SK-N-SH (cell line): ENCODE measurements around the gene CREG1. TPM values are rescaled to one million over a fixed set of nuclear protein-coding genes. Genes with fewer than 3 reads are reported as not detected.

Source experiments
- CTCF ChIA-PET: fragments of 300-600, 350-600 bp; formaldehyde crosslinking; extraction: SDS; loops from one replicate; lab custom pipeline; 2021; lab: Yijun Ruan, JAX
- POLR2A ChIA-PET: fragments of 350-600 bp; sonication (Branson Sonifier 250); formaldehyde crosslinking; extraction: SDS; loops from one replicate; lab custom pipeline; 2020; ENCODE audit warnings: antibody characterized with exemption, inconsistent platforms; lab: Yijun Ruan, JAX
- DNase-seq: peaks from one replicate; pipeline ENCODE4 v3.0.0; 2012
- H2AFZ ChIP-seq: fragments of 200-600 bp; sonication (generic); 2 replicates; pipeline ENCODE4 v1.8.1; 2016; ENCODE audit warnings: antibody characterized with exemption, mild to moderate bottlenecking, low read depth
- H3F3A ChIP-seq: fragments of 200-600 bp; sonication (generic); replicated peaks from 2 replicates; pipeline ENCODE3; 2016; ENCODE audit warnings: antibody characterized with exemption, mild to moderate bottlenecking; ENCODE audit not compliant: insufficient read depth
- H3K27ac ChIP-seq, 2 experiments: fragments of 200-500 bp in 1 of 2; fragments of 200-600 bp in 1 of 2; sonication (Bioruptor generic) in 1 of 2; sonication (generic), shearing (Covaris generic) in 1 of 2; 2 replicates each; pipeline versions ENCODE4 v1.5.1 to v1.6.1; 2014 to 2016; ENCODE audit warnings: low read depth in 2 of 2, inconsistent platforms in 1 of 2, low read length in 1 of 2, mild to moderate bottlenecking in 1 of 2, mixed read lengths in 1 of 2
- H3K27me3 ChIP-seq: fragments of 200-600 bp; sonication (generic), shearing (Covaris generic); 2 replicates; pipeline ENCODE4 v1.6.1; 2016; ENCODE audit warnings: mixed run types; ENCODE audit not compliant: insufficient read depth
- H3K36me3 ChIP-seq, 2 experiments: fragments of 200-500 bp in 1 of 2; fragments of 200-600 bp in 1 of 2; sonication (Bioruptor generic) in 1 of 2; sonication (generic) in 1 of 2; replicated peaks in 1 of 2; 2 replicates each; pipeline versions ENCODE3 to v1.5.1; 2014 to 2016; ENCODE audit warnings: low read length in 1 of 2, mild to moderate bottlenecking in 1 of 2; ENCODE audit not compliant: insufficient read depth in 2 of 2, control insufficient read depth in 1 of 2
- H3K4me1 ChIP-seq, 2 experiments: fragments of 200-500 bp in 1 of 2; fragments of 200-600 bp in 1 of 2; sonication (Bioruptor generic) in 1 of 2; sonication (generic), shearing (Covaris generic) in 1 of 2; 2 replicates each; pipeline versions ENCODE4 v1.5.1 to v1.6.1; 2014 to 2016; ENCODE audit warnings: low read depth in 1 of 2, low read length in 1 of 2, mixed run types in 1 of 2; ENCODE audit not compliant: insufficient read depth in 2 of 2, control insufficient read depth in 1 of 2
- H3K4me2 ChIP-seq: fragments of 200-600 bp; sonication (generic), shearing (Covaris generic); 2 replicates; pipeline ENCODE4 v1.6.1; 2017; ENCODE audit warnings: mixed run types
- H3K4me3 ChIP-seq, 2 experiments: fragments of 200-500 bp in 1 of 2; fragments of 200-600 bp in 1 of 2; sonication (Bioruptor generic) in 1 of 2; sonication (generic), shearing (Covaris generic) in 1 of 2; 2 replicates each; pipeline versions ENCODE4 v1.5.1 to v1.8.1; 2014 to 2016; ENCODE audit warnings: low read depth in 2 of 2, inconsistent platforms in 1 of 2, low read length in 1 of 2, mild to moderate bottlenecking in 1 of 2, mixed read lengths in 1 of 2, moderate library complexity in 1 of 2
- H3K79me2 ChIP-seq: fragments of 200-600 bp; sonication (generic); 2 replicates; pipeline ENCODE4 v1.8.1; 2017; ENCODE audit warnings: mild to moderate bottlenecking; ENCODE audit not compliant: insufficient read depth
- H3K9ac ChIP-seq: fragments of 200-600 bp; sonication (generic); 2 replicates; pipeline ENCODE4 v1.6.1; 2017; ENCODE audit warnings: mixed run types
- H3K9me2 ChIP-seq: fragments of 200-600 bp; sonication (generic); 2 replicates; pipeline ENCODE4 v1.6.1; 2017; ENCODE audit warnings: mixed run types
- H3K9me3 ChIP-seq: fragments of 200-600 bp; sonication (generic); 2 replicates; pipeline ENCODE4 v1.6.1; 2017; ENCODE audit warnings: mixed run types, mild to moderate bottlenecking, moderate library complexity
- H4K20me1 ChIP-seq: fragments of 200-600 bp; sonication (generic); 2 replicates; pipeline ENCODE4 v1.6.1; 2017; ENCODE audit warnings: mild to moderate bottlenecking, mixed run types; ENCODE audit not compliant: insufficient read depth
- ELF1 ChIP-seq: IDR thresholded peaks from 2 replicates; pipeline ENCODE4 v1.4.0; 2012
- EP300 ChIP-seq, 2 experiments: IDR thresholded peaks; 2 replicates each; pipeline versions ENCODE4 v1.4.0 to v1.6.1; 2012; ENCODE audit warnings: borderline replicate concordance in 1 of 2, low read depth in 1 of 2, low read length in 1 of 2
- FOSL2 ChIP-seq: IDR thresholded peaks from 2 replicates; pipeline ENCODE4 v1.4.0; 2012; ENCODE audit warnings: low read depth, mild to moderate bottlenecking, moderate library complexity, borderline replicate concordance
- FOXM1 ChIP-seq: IDR thresholded peaks from 2 replicates; pipeline ENCODE4 v1.4.0; 2012; ENCODE audit warnings: low read depth, mild to moderate bottlenecking
- GABPA ChIP-seq: IDR thresholded peaks from 2 replicates; pipeline ENCODE4 v1.4.0; 2012; ENCODE audit warnings: low read depth, mild to moderate bottlenecking
- GATA2 ChIP-seq: sonication (generic); formaldehyde crosslinking; IDR thresholded peaks from 2 replicates; pipeline ENCODE4 v1.5.0; 2020; ENCODE audit warnings: mild to moderate bottlenecking, missing genetic modification reagents
- IRF3 ChIP-seq: fragments of 150-350 bp; IDR thresholded peaks from 2 replicates; pipeline ENCODE4 v1.6.1; 2016; ENCODE audit warnings: mild to moderate bottlenecking, low read depth, low read length
- JUND ChIP-seq: IDR thresholded peaks from 2 replicates; pipeline ENCODE4 v1.4.0; 2012
- MAX ChIP-seq: IDR thresholded peaks from 2 replicates; pipeline ENCODE4 v1.4.0; 2012; ENCODE audit warnings: low read depth
- MEF2A ChIP-seq: IDR thresholded peaks from 2 replicates; pipeline ENCODE4 v1.4.0; 2012; ENCODE audit warnings: low read depth, borderline replicate concordance
- MXI1 ChIP-seq: IDR thresholded peaks from 2 replicates; pipeline ENCODE4 v1.6.1; 2012; ENCODE audit warnings: mild to moderate bottlenecking, low read depth, low read length, improper control_type of control experiment
- NRF1 ChIP-seq: IDR thresholded peaks from 2 replicates; pipeline ENCODE4 v1.6.1; 2012; ENCODE audit warnings: low read depth, mild to moderate bottlenecking, low read length
- PBX3 ChIP-seq: IDR thresholded peaks from 2 replicates; pipeline ENCODE4; 2012
- POLR2AphosphoS5 ChIP-seq: IDR thresholded peaks from 2 replicates; pipeline ENCODE4 v1.6.1; 2012; ENCODE audit warnings: low read depth, low read length
- RAD21 ChIP-seq: IDR thresholded peaks from 2 replicates; pipeline ENCODE4 v1.6.1; 2012; ENCODE audit warnings: mild to moderate bottlenecking, low read length
- RFX5 ChIP-seq: IDR thresholded peaks from 2 replicates; pipeline ENCODE4 v1.6.1; 2012; ENCODE audit warnings: mild to moderate bottlenecking, improper control_type of control experiment, low read length
- RXRA ChIP-seq: IDR thresholded peaks from 2 replicates; pipeline ENCODE4 v1.4.0; 2012; ENCODE audit warnings: low read depth, mild to moderate bottlenecking, borderline replicate concordance
- SIN3A ChIP-seq: IDR thresholded peaks from 2 replicates; pipeline ENCODE4 v1.6.1; 2012; ENCODE audit warnings: low read depth, mild to moderate bottlenecking, low read length, moderate library complexity, borderline replicate concordance
- SMC3 ChIP-seq: IDR thresholded peaks from 2 replicates; pipeline ENCODE4 v1.6.1; 2012; ENCODE audit warnings: low read depth, low read length, improper control_type of control experiment
- TAF1 ChIP-seq: IDR thresholded peaks from 2 replicates; pipeline ENCODE4 v1.6.1; 2012; ENCODE audit warnings: low read depth, mild to moderate bottlenecking, low read length, moderate library complexity, borderline replicate concordance
- TCF12 ChIP-seq: IDR thresholded peaks from 2 replicates; pipeline ENCODE4 v1.4.0; 2012
- TEAD4 ChIP-seq: IDR thresholded peaks from 2 replicates; pipeline ENCODE4 v1.4.0; 2012; ENCODE audit warnings: mild to moderate bottlenecking, borderline replicate concordance; ENCODE audit not compliant: insufficient read depth
- ZBTB33 ChIP-seq: IDR thresholded peaks from 2 replicates; pipeline ENCODE4 v1.4.0; 2012; ENCODE audit warnings: low read depth, borderline replicate concordance
- WGBS: methylation state at CpG from one replicate; pipeline ENCODE4 v1.1.6; 2017; ENCODE audit warnings: low lambda C conversion rate; 5-methylcytosine and 5-hydroxymethylcytosine counted together
- polyA plus RNA-seq, 3 experiments: library from polyadenylated mRNA; depleted of rRNA; stranded (reverse); fragments of >200 nt; gene quantifications; 2 replicates each; pipeline ENCODE4 v1.2.3, GENCODE V29; 2012
- TF ChIP-seq, protein P1 (sequence below): IDR thresholded peaks from 2 replicates; pipeline ENCODE4 v1.4.0; 2012; ENCODE audit warnings: low read depth, borderline replicate concordance
- TF ChIP-seq, protein P2 (sequence below): fragments of 200-600 bp; sonication (generic); IDR thresholded peaks from 2 replicates; pipeline ENCODE4 v1.6.1; 2017; ENCODE audit warnings: antibody characterized with exemption, mild to moderate bottlenecking, moderate library complexity
- TF ChIP-seq, protein P3 (sequence below): fragments of 150-350 bp; IDR thresholded peaks from 2 replicates; pipeline ENCODE4 v1.6.1; 2017; ENCODE audit warnings: antibody characterized with exemption, low read length, low read depth, borderline replicate concordance

Gene CREG1
- polyA plus RNA-seq, 1 of the 3 experiments (the other 2 are of a cell fraction): 26.1 TPM

DNA sequence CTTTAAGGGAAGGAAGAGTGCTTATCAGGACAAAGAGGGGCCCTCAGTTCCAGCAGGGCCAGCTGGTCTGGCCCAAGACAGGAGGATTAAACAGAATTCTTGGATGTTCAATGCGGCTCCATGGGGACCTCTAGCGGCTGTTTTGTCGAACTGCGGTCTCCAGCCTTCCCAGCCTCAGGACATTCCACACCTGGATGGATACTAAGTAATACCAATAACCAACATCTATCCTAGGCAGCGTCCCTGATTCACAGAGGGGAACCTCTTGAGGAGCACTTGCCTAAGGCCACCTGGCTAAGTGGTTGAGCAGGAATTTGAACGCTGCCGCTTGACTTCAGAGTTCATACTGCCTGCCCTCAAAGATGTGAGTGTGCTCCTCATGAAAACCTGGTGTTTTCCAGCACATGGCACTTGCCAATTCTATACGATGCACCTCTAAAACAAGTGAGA, 19.7 kb downstream of the CREG1 start:
- Histone ChIP-seq H3K4me3 (no peak overlapping the region; a peak in 1 of 4 replicates), H4K20me1 (no peaks in the 10 kb centered on the region), H3K9ac (no peak overlapping the region), H3K27ac (no peak overlapping the region), H3K27me3 (no peaks in the 10 kb centered on the region; the same call in 1 of the 2 replicates), H2AFZ (no peak overlapping the region), H3K4me2 (no peak overlapping the region), H3K79me2 (no peaks in the 10 kb centered on the region), H3K9me3 (no peaks in the 10 kb centered on the region), H3K9me2 (no peaks in the 10 kb centered on the region), H3K36me3 (no peaks in the 10 kb centered on the region), H3K4me1 (peaks cover 0 to 3% of the 10 kb centered on the region in 2 experiments; a peak in 1 of 4 replicates), H3F3A (no peaks in the 10 kb centered on the region)
- no peak for TF ChIP-seq ZBTB33
- no peak for TF ChIP-seq IRF3
- TF ChIP-seq MXI1: no peak
- TF ChIP-seq RFX5: no peak
- TF ChIP-seq, protein P1, sequence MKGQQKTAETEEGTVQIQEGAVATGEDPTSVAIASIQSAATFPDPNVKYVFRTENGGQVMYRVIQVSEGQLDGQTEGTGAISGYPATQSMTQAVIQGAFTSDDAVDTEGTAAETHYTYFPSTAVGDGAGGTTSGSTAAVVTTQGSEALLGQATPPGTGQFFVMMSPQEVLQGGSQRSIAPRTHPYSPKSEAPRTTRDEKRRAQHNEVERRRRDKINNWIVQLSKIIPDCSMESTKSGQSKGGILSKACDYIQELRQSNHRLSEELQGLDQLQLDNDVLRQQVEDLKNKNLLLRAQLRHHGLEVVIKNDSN: no peak
- no peak for TF ChIP-seq NRF1
- TF ChIP-seq SMC3: peak; percentile 80
- TF ChIP-seq EP300 (IDR thresholded peaks at IDR 0.05; ENCODE audit: borderline replicate concordance in 1 of 2, low read depth in 1 of 2, low read length in 1 of 2): no peak
- no peak for TF ChIP-seq RXRA
- TF ChIP-seq TCF12: no peak
- no peak for TF ChIP-seq GATA2
- TF ChIP-seq POLR2AphosphoS5: no peak
- TF ChIP-seq, protein P2, sequence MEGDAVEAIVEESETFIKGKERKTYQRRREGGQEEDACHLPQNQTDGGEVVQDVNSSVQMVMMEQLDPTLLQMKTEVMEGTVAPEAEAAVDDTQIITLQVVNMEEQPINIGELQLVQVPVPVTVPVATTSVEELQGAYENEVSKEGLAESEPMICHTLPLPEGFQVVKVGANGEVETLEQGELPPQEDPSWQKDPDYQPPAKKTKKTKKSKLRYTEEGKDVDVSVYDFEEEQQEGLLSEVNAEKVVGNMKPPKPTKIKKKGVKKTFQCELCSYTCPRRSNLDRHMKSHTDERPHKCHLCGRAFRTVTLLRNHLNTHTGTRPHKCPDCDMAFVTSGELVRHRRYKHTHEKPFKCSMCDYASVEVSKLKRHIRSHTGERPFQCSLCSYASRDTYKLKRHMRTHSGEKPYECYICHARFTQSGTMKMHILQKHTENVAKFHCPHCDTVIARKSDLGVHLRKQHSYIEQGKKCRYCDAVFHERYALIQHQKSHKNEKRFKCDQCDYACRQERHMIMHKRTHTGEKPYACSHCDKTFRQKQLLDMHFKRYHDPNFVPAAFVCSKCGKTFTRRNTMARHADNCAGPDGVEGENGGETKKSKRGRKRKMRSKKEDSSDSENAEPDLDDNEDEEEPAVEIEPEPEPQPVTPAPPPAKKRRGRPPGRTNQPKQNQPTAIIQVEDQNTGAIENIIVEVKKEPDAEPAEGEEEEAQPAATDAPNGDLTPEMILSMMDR: peak; percentile 91
- TF ChIP-seq FOXM1: no peak
- TF ChIP-seq MAX: no peak
- no peak for TF ChIP-seq SIN3A
- TF ChIP-seq JUND: no peak
- no peak for TF ChIP-seq GABPA
- no peak for TF ChIP-seq FOSL2
- TF ChIP-seq, protein P3, sequence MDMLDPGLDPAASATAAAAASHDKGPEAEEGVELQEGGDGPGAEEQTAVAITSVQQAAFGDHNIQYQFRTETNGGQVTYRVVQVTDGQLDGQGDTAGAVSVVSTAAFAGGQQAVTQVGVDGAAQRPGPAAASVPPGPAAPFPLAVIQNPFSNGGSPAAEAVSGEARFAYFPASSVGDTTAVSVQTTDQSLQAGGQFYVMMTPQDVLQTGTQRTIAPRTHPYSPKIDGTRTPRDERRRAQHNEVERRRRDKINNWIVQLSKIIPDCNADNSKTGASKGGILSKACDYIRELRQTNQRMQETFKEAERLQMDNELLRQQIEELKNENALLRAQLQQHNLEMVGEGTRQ: no peak
- no peak for TF ChIP-seq TAF1
- peak; percentile 91 for TF ChIP-seq RAD21
- TF ChIP-seq PBX3: no peak
- no peak for TF ChIP-seq ELF1
- TF ChIP-seq TEAD4: no peak
- TF ChIP-seq MEF2A: no peak
- ChIA-PET CTCF (interaction anchor here (0.5 to 7.4 kb wide), 75 partner anchors 8 to 651 kb away, joined by 3 to 63 read pairs (median 4); partner anchors contain the start of gene POU2F1), POLR2A (no interaction called here)
- peak; percentile 81 for DNase-seq
- WGBS: 12% methylated on average over 8 of the region's 8 CpGs
